Thoracic aorta (tissue), 2 donors: Measurements from ENCODE around the gene OTOG. TPM values are rescaled to one million over a fixed set of nuclear protein-coding genes. Genes with fewer than 3 reads are reported as not detected.
A peak's percentile ranks its signal among the peaks of the same experiment; 100 is the strongest.

ENCODE experiments used
- ATAC-seq: fragments of 150-250 bp; one replicate; pipeline ENCODE4 v1.8.0; 2017; ENCODE audit warnings: low read depth; ENCODE audit not compliant: insufficient number of reproducible peaks, low FRiP score
- DNase-seq: peaks from one replicate; pipeline ENCODE4 v3.0.0-alpha.2; 2020; ENCODE audit warnings: low spot score
- H3K27ac ChIP-seq, 2 donors: fragments of 200-600 bp; sonication (generic); 1 replicate in 1 of 2; 2 replicates in 1 of 2; pipeline ENCODE4 v1.5.1; 2016; ENCODE audit warnings: mild to moderate bottlenecking in 2 of 2, moderate library complexity in 2 of 2
- H3K27me3 ChIP-seq: fragments of 200-600 bp; sonication (generic); replicated peaks from 2 replicates; pipeline ENCODE4 v1.6.0; 2016; ENCODE audit warnings: mild to moderate bottlenecking; ENCODE audit not compliant: insufficient read depth
- H3K36me3 ChIP-seq: fragments of 200-600 bp; sonication (generic); one replicate; pipeline ENCODE4 v1.5.1; 2016
- H3K4me1 ChIP-seq, 2 donors: fragments of 200-600 bp; sonication (generic); 1 replicate in 1 of 2; 2 replicates in 1 of 2; pipeline versions ENCODE4 v1.5.1 to v1.6.0; 2016; ENCODE audit warnings: low read depth in 2 of 2, mild to moderate bottlenecking in 1 of 2; ENCODE audit not compliant: control insufficient read depth in 1 of 2
- H3K4me3 ChIP-seq: fragments of 200-600 bp; sonication (generic); 2 replicates; pipeline ENCODE4 v1.5.1; 2016; ENCODE audit warnings: mild to moderate bottlenecking
- H3K9me3 ChIP-seq: fragments of 200-600 bp; sonication (generic); 2 replicates; pipeline ENCODE4 v1.5.1; 2016
- CTCF ChIP-seq: fragments of 200-600 bp; sonication (generic); IDR thresholded peaks from one replicate; pipeline ENCODE4 v1.5.1; 2019; ENCODE audit warnings: antibody characterized with exemption
- total RNA-seq, 2 donors: library from RNA; depleted of rRNA; stranded (reverse); fragments of >200 nt; gene quantifications; one replicate each; pipeline versions ENCODE4 v1.1.0 to v1.2.3, GENCODE V29; 2016

Gene OTOG
- total RNA-seq, 2 donors from 2014 or later = not detected

- Histone ChIP-seq H3K36me3 (no peaks in the 10 kb centered on the region), H3K4me1 (no peaks in the 10 kb centered on the region), H3K27me3 (no peaks in the 10 kb centered on the region), H3K4me3 (peak overlapping the region; percentile 34), H3K9me3 (no peaks in the 10 kb centered on the region), H3K27ac (no peak overlapping the region)
- ATAC-seq (no peak), DNase-seq (no peak)
- TF ChIP-seq CTCF = no peak
Observed at GRCh38 chr11:17543574-17544180, 3.4 kb upstream of the OTOG start.

- no peaks in the 10 kb centered on the region for H3K36me3 ChIP-seq
- H3K9me3 ChIP-seq = no peaks in the 10 kb centered on the region
- no peak within 1 kb of the TSS for H3K27ac ChIP-seq
- peak within 1 kb of the TSS; percentile 34 for H3K4me3 ChIP-seq
- DNase-seq (no peak), ATAC-seq (no peak)
- H3K27me3 ChIP-seq = no peaks in the 10 kb centered on the region
- H3K4me1 ChIP-seq = no peaks in the 10 kb centered on the region
- TF ChIP-seq CTCF = no peak
Observed at GRCh38 chr11:17544181-17544622, 2.9 kb upstream of the OTOG start, which contains the start of gene USH1C. TSS of gene USH1C (minus strand) at chr11:17544416. CDS start at chr11:17544307, 109 bp downstream.

GRCh38 chr11:17546240-17546639 is 819 bp upstream of the OTOG start:
- H3K27ac ChIP-seq = no peak overlapping the region
- no peaks in the 10 kb centered on the region for H3K4me1 ChIP-seq
- DNase-seq (no peak), ATAC-seq (no peak)
- H3K27me3 ChIP-seq = no peaks in the 10 kb centered on the region
- no peak overlapping the region for H3K4me3 ChIP-seq
- no peaks in the 10 kb centered on the region for H3K9me3 ChIP-seq
- no peak for TF ChIP-seq CTCF
- no peaks in the 10 kb centered on the region for H3K36me3 ChIP-seq

- no peak for DNase-seq
- H3K4me1 ChIP-seq = no peaks in the 10 kb centered on the region
- H3K4me3 ChIP-seq = no peak overlapping the region
- H3K27me3 ChIP-seq = no peaks in the 10 kb centered on the region
- ATAC-seq = no peak
- no peaks in the 10 kb centered on the region for H3K36me3 ChIP-seq
- no peaks in the 10 kb centered on the region for H3K9me3 ChIP-seq
- no peak for TF ChIP-seq CTCF
- H3K27ac ChIP-seq = no peak overlapping the region
Observed at GRCh38 chr11:17547932-17548331, 873 bp downstream of the OTOG start.

GRCh38 chr11:17548444-17548843 is 1.4 kb downstream of the OTOG start:
- no peaks in the 10 kb centered on the region for H3K9me3 ChIP-seq
- H3K27ac ChIP-seq = no peak overlapping the region
- no peaks in the 10 kb centered on the region for H3K36me3 ChIP-seq
- no peak for TF ChIP-seq CTCF
- no peak for ATAC-seq
- no peaks in the 10 kb centered on the region for H3K4me1 ChIP-seq
- H3K4me3 ChIP-seq = no peak overlapping the region
- H3K27me3 ChIP-seq = no peaks in the 10 kb centered on the region
- no peak for DNase-seq
